WTC11 (cell line): Measurements from ENCODE around the gene PAK5. TPM values are rescaled to one million over a fixed set of nuclear protein-coding genes. Genes with fewer than 3 reads are reported as not detected.

Experiments
- ATAC-seq: fragments of 200-7000 bp; cut with Tn5 transposase; 2 replicates; pipeline ENCODE4 v1.10.0; 2021; ENCODE audit warnings: mild to moderate bottlenecking, moderate library complexity
- CTCF ChIA-PET: fragments of 300-600 bp; sonication (Branson Sonifier 250); formaldehyde crosslinking; loops from one replicate; lab custom pipeline; 2021; ENCODE audit warnings: antibody characterized with exemption; lab: Charles Lee
- POLR2A ChIA-PET: fragments of 350-600 bp; sonication (Branson Sonifier 250); formaldehyde crosslinking; loops from one replicate; lab custom pipeline; 2021; ENCODE audit warnings: antibody characterized with exemption; lab: Charles Lee
- DNase-seq: peaks from one replicate; pipeline ENCODE4 v3.0.0; 2021; ENCODE audit warnings: low spot score
- H3K27ac Mint-ChIP-seq: 2 replicates; pipeline ENCODE4 v1.8.0; 2021; ENCODE audit warnings: mixed read lengths
- H3K27me3 Mint-ChIP-seq: 2 replicates; pipeline ENCODE4 v1.8.0; 2021; ENCODE audit warnings: low read depth, mild to moderate bottlenecking, moderate library complexity, mixed read lengths
- H3K36me3 Mint-ChIP-seq: 2 replicates; pipeline ENCODE4 v1.8.0; 2021; ENCODE audit warnings: mixed read lengths
- H3K4me1 Mint-ChIP-seq: 2 replicates; pipeline ENCODE4 v1.8.0; 2022; ENCODE audit warnings: mixed read lengths
- H3K4me3 Mint-ChIP-seq: 2 replicates; pipeline ENCODE4 v1.8.0; 2021; ENCODE audit warnings: mild to moderate bottlenecking, moderate library complexity, mixed read lengths
- H3K9me3 Mint-ChIP-seq: 2 replicates; pipeline ENCODE4 v1.8.0; 2021; ENCODE audit warnings: mixed read lengths
- AFF4 ChIP-seq: sonication (generic); formaldehyde crosslinking; IDR thresholded peaks from 2 replicates; pipeline ENCODE4 v1.8.1; 2023; ENCODE audit warnings: mild to moderate bottlenecking, missing genetic modification reagents, borderline replicate concordance
- ERG ChIP-seq: fragments of 250-450 bp; sonication (Bioruptor Pico); IDR thresholded peaks from 2 replicates; pipeline ENCODE4 v1.8.0; 2021; ENCODE audit warnings: mild to moderate bottlenecking
- FOXJ3 ChIP-seq: sonication (generic); formaldehyde crosslinking; IDR thresholded peaks from 2 replicates; pipeline ENCODE4 v1.9.0; 2021; ENCODE audit warnings: missing genetic modification reagents, mild to moderate bottlenecking, borderline replicate concordance
- IRF2 ChIP-seq: sonication (generic); formaldehyde crosslinking; IDR thresholded peaks from 2 replicates; pipeline ENCODE4 v1.8.0; 2022; ENCODE audit warnings: low read depth, missing genetic modification reagents, borderline replicate concordance
- MYBL2 ChIP-seq: sonication (generic); formaldehyde crosslinking; IDR thresholded peaks from 2 replicates; pipeline ENCODE4 v1.8.1; 2023; ENCODE audit warnings: mild to moderate bottlenecking, moderate library complexity, missing genetic modification reagents
- NFYB ChIP-seq: sonication (generic); formaldehyde crosslinking; conservative IDR thresholded peaks from 2 replicates; pipeline ENCODE4 v1.8.0; 2022; ENCODE audit warnings: low read depth, missing genetic modification reagents
- PRRX2 ChIP-seq: fragments of 250-450 bp; sonication (Bioruptor Pico); IDR thresholded peaks from 2 replicates; pipeline ENCODE4 v1.8.0; 2021; ENCODE audit warnings: mild to moderate bottlenecking
- SMAD4 ChIP-seq: sonication (generic); formaldehyde crosslinking; IDR thresholded peaks from 2 replicates; pipeline ENCODE4 v1.8.0; 2022; ENCODE audit warnings: mild to moderate bottlenecking, missing genetic modification reagents
- SOX15 ChIP-seq: fragments of 250-450 bp; sonication (Bioruptor Pico); IDR thresholded peaks from 2 replicates; pipeline ENCODE4 v1.9.0; 2021; ENCODE audit warnings: mild to moderate bottlenecking
- TEAD1 ChIP-seq: sonication (generic); formaldehyde crosslinking; IDR thresholded peaks from 2 replicates; pipeline ENCODE4 v1.8.0; 2022; ENCODE audit warnings: mild to moderate bottlenecking, missing genetic modification reagents
- ZNF232 ChIP-seq: sonication (generic); formaldehyde crosslinking; IDR thresholded peaks from 2 replicates; pipeline ENCODE4 v1.8.0; 2022; ENCODE audit warnings: mild to moderate bottlenecking, missing genetic modification reagents
- ZNF263 ChIP-seq: sonication (generic); formaldehyde crosslinking; IDR thresholded peaks from 2 replicates; pipeline ENCODE4 v1.8.1; 2022; ENCODE audit warnings: low read depth, mild to moderate bottlenecking, moderate library complexity, missing genetic modification reagents
- ZNF416 ChIP-seq: fragments of 250-450 bp; sonication (Bioruptor Pico); IDR thresholded peaks from 2 replicates; pipeline ENCODE4 v1.9.0; 2021; ENCODE audit warnings: mild to moderate bottlenecking, inconsistent platforms
- ZNF532 ChIP-seq: fragments of 250-450 bp; sonication (Bioruptor Pico); IDR thresholded peaks from 2 replicates; pipeline ENCODE4 v1.9.0; 2021; ENCODE audit warnings: mild to moderate bottlenecking, borderline replicate concordance
- ZNF671 ChIP-seq: fragments of 250-450 bp; sonication (Bioruptor Pico); IDR thresholded peaks from 2 replicates; pipeline ENCODE4 v1.8.0; 2021; ENCODE audit warnings: mild to moderate bottlenecking
- total RNA-seq: library from RNA; stranded (reverse); gene quantifications from 3 replicates; pipeline ENCODE4 v1.2.3, GENCODE V29; 2021
- TF ChIP-seq, protein P1 (sequence below): sonication (generic); formaldehyde crosslinking; IDR thresholded peaks from 2 replicates; pipeline ENCODE4 v1.8.0; 2022; ENCODE audit warnings: missing genetic modification reagents
- TF ChIP-seq, protein P2 (sequence below): fragments of 200-600 bp; IDR thresholded peaks from 2 replicates; pipeline ENCODE4 v1.8.0; 2022; ENCODE audit warnings: antibody characterized with exemption

Gene PAK5
- total RNA-seq, 1 experiment from 2014 or later = 0.31 TPM

DNA sequence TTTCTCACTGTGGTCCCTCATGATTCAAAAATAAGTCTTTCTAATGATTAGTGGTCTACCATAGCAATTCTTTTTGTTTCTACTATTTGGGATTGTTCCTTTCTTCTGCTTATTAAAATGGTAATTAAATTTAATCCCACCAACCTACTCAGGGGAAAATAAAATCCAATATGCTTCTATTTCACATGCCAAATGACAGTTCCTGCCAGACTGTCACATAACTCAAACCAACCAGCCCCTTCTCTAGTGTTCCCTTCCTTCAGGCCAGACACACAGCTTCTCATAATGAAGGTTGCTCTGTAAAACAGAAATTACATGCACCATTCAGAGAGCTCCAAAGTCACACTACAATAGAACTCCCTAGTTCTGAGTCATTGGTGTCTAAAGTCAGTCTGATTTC, 23.2 kb downstream of the PAK5 start:
- Mint-ChIP-seq H3K27me3 (no peaks in the 10 kb centered on the region), H3K4me3 (no peak overlapping the region), H3K27ac (no peak overlapping the region), H3K36me3 (no peaks in the 10 kb centered on the region), H3K4me1 (peaks cover 16% of the 10 kb centered on the region), H3K9me3 (no peaks in the 10 kb centered on the region)
- POLR2A ChIA-PET = no interaction called here
- DNase-seq (no peak), ATAC-seq (no peak)
- CTCF ChIA-PET = interaction anchor here (1.4 kb wide), 1 partner anchor 87 kb away, joined by 3 read pairs; no protein-coding TSS in a partner anchor
- TF ChIP-seq SOX15 (CRISPR knock-in tag) (no peak), IRF2 (CRISPR knock-in tag) (no peak), AFF4 (no peak), FOXJ3 (CRISPR knock-in tag) (no peak), TEAD1 (no peak), NFYB (CRISPR knock-in tag) (no peak), PRRX2 (CRISPR knock-in tag) (no peak), ZNF263 (CRISPR knock-in tag) (no peak), SMAD4 (CRISPR knock-in tag) (no peak), ZNF671 (CRISPR knock-in tag) (no peak), MYBL2 (CRISPR knock-in tag) (no peak), ZNF532 (no peak), ZNF416 (no peak), ERG (CRISPR knock-in tag) (no peak), ZNF232 (CRISPR knock-in tag) (no peak)
- TF ChIP-seq, protein P1, sequence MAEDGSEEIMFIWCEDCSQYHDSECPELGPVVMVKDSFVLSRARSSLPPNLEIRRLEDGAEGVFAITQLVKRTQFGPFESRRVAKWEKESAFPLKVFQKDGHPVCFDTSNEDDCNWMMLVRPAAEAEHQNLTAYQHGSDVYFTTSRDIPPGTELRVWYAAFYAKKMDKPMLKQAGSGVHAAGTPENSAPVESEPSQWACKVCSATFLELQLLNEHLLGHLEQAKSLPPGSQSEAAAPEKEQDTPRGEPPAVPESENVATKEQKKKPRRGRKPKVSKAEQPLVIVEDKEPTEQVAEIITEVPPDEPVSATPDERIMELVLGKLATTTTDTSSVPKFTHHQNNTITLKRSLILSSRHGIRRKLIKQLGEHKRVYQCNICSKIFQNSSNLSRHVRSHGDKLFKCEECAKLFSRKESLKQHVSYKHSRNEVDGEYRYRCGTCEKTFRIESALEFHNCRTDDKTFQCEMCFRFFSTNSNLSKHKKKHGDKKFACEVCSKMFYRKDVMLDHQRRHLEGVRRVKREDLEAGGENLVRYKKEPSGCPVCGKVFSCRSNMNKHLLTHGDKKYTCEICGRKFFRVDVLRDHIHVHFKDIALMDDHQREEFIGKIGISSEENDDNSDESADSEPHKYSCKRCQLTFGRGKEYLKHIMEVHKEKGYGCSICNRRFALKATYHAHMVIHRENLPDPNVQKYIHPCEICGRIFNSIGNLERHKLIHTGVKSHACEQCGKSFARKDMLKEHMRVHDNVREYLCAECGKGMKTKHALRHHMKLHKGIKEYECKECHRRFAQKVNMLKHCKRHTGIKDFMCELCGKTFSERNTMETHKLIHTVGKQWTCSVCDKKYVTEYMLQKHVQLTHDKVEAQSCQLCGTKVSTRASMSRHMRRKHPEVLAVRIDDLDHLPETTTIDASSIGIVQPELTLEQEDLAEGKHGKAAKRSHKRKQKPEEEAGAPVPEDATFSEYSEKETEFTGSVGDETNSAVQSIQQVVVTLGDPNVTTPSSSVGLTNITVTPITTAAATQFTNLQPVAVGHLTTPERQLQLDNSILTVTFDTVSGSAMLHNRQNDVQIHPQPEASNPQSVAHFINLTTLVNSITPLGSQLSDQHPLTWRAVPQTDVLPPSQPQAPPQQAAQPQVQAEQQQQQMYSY = no peak
- TF ChIP-seq, protein P2, sequence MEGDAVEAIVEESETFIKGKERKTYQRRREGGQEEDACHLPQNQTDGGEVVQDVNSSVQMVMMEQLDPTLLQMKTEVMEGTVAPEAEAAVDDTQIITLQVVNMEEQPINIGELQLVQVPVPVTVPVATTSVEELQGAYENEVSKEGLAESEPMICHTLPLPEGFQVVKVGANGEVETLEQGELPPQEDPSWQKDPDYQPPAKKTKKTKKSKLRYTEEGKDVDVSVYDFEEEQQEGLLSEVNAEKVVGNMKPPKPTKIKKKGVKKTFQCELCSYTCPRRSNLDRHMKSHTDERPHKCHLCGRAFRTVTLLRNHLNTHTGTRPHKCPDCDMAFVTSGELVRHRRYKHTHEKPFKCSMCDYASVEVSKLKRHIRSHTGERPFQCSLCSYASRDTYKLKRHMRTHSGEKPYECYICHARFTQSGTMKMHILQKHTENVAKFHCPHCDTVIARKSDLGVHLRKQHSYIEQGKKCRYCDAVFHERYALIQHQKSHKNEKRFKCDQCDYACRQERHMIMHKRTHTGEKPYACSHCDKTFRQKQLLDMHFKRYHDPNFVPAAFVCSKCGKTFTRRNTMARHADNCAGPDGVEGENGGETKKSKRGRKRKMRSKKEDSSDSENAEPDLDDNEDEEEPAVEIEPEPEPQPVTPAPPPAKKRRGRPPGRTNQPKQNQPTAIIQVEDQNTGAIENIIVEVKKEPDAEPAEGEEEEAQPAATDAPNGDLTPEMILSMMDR = no peak
